T-helper 17 cell (primary cell): ENCODE data around the gene CDKN2D. TPM values are rescaled to one million over a fixed set of nuclear protein-coding genes. Genes with fewer than 3 reads are reported as not detected.

Experiments used
- ATAC-seq: fragments of 150-1000 bp; cut with Tn5 transposase; 2 replicates; pipeline ENCODE4 v1.10.0; 2021; ENCODE audit warnings: mild to moderate bottlenecking, moderate library complexity
- DNase-seq, 3 donors: peaks; one replicate each; pipeline versions ENCODE4 v3.0.0 to v3.0.0-alpha.2; 2020 to 2021
- H3K9me3 ChIP-seq: one replicate; pipeline ENCODE4 v1.7.0; 2013; ENCODE audit warnings: low read length, mild to moderate bottlenecking; ENCODE audit not compliant: control insufficient read depth, poor library complexity, severe bottlenecking
- H3K27ac Mint-ChIP-seq: one replicate; pipeline ENCODE4 v1.8.0; 2022; ENCODE audit warnings: mild to moderate bottlenecking, moderate library complexity, mixed read lengths
- H3K27me3 Mint-ChIP-seq: one replicate; pipeline ENCODE4 v1.8.0; 2022; ENCODE audit warnings: mixed read lengths
- H3K36me3 Mint-ChIP-seq: one replicate; pipeline ENCODE4 v1.8.0; 2022; ENCODE audit warnings: low read depth, mixed read lengths
- H3K4me1 Mint-ChIP-seq: one replicate; pipeline ENCODE4 v1.8.0; 2022; ENCODE audit warnings: mild to moderate bottlenecking, mixed read lengths
- H3K4me3 Mint-ChIP-seq: one replicate; pipeline ENCODE4 v1.8.0; 2022; ENCODE audit warnings: mild to moderate bottlenecking, moderate library complexity, mixed read lengths
- total RNA-seq, 4 donors: library from RNA in 2 of 4; stranded (reverse) in 2 of 4; gene quantifications; one replicate each; pipeline ENCODE4 v1.2.3 and lab custom pipeline; 2022 to 2026

Gene CDKN2D
- total RNA-seq (10 to 100 TPM; 71.0 to 83.3 TPM), total RNA-seq (lab: John Stamatoyannopoulos, UW) (36.2 to 73.6 reads per million in 2 donors)

DNA sequence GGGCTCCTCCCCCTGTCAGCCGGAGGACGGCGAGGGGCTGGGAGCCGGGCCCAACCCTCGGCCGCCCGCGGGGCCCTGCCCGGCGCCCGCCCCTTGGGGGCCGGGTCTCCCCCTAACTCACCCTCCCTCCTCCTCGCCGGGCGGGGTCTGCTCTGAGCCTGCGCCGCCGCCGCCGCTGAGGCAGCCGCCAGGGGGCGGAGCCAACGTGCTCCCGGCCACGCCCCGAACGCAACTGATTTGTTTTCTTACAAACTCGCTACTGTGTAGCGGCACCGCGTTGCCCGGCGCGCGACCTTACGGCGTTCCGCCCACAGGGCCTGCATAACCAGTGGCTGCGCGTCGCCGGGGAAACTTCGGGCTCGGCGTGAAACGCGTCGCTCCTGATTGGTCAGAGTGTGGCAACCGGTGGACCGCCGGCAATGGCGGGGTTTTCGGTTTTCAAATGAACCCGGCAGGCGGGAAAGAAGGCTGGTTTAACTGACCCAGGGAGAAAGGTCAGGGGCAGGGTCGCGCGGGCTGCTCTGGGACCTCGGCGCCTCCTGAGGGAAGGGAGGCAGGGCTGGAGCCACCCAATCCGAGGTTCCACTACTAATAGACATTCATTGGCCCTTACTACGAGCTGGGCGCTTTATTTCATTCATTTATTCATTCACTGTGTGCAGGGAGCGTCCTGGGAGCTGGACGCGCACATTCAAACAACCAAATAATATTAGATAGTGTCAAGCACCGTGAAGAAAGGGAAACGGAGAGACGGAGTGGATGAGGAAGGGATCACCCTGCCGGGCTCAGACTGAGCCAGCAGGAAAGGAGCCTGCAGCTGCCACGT is at the start of gene CDKN2D:
TSS of gene CDKN2D (minus strand) at position 154 of the 826 bp plus-strand sequence. CDS start 326 bp downstream, outside the sequence.
- no peaks in the 10 kb centered on the region for H3K9me3 ChIP-seq
- Mint-ChIP-seq H3K36me3 (peaks cover 6% of the 10 kb centered on the region), H3K4me1 (peaks cover 41% of the 10 kb centered on the region), H3K27me3 (no peaks in the 10 kb centered on the region), H3K4me3 (peak within 1 kb of the TSS; percentile 99), H3K27ac (peak within 1 kb of the TSS; percentile 99)
- DNase-seq (peak; percentile 99 to 100 (median 99)), ATAC-seq (peak; percentile 78)

DNA sequence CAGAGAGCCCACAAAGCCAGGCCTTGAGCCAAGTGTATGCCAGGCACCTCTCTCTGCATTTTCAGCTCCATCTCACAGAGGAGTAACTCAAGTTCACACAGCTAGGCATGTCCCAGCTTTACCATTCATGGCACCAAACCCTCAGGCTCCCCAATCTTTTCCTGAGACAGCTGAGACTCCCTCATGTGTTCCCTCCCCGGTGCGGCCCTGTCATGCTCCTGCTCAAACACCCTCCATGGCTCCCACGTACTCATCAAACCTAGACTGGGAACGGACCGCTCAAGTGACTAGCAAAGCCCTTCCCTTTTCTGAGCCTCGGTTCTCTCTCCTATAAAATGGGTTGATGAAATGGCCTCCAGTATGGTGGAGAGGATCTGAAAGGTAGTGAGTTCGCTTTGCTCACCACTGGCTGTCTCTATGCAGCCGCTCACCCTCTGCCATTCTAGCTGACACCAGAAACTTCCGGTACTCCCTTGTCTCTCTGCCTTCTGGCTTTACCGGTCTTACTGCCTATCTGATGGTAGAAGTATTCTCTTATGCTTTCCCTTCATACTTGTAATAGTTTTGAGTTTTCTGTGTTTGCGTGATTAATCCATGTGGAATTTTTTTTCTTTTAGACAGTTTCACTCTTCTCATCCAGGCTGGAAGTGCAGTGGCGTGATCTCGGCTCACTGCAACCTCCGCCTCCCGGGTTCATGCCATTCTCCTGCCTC is 48.8 kb upstream of the CDKN2D start:
- Mint-ChIP-seq H3K4me3 (no peak overlapping the region), H3K36me3 (peaks cover 2% of the 10 kb centered on the region), H3K4me1 (peaks cover 33% of the 10 kb centered on the region), H3K27me3 (no peaks in the 10 kb centered on the region), H3K27ac (no peak overlapping the region)
- no peaks in the 10 kb centered on the region for H3K9me3 ChIP-seq
- ATAC-seq, result no peak
- no peak for DNase-seq

DNA sequence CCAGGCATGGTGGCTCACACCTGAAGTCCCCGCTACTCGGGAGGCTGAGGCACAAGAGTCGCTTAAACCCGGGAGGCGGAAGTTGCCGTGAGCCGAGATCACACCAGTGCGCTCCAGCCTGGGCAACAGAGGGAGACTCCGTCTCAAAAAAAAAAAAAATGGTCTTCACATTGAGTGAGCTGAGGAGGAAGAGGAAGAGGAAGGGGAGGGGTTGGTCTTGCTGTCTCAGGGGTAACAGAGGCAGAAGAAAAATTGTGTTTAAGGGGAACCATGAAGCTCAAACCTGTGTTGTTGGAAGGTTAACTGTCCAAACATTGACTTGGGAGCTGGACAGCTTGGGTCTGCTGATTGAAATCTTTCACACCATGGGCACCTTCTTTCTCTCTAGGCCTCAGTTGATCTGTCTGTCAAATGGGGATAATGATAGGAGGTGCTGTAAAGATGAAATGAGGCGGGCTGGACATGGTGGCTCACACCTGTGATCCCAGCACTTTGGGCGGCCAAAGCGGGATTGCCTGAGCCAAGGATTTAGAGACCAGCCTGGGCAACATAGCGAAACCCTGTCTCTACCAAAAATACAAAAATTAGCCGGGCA is 46.7 kb upstream of the CDKN2D start:
- ATAC-seq, result no peak
- peak overlapping the region; percentile 81 for H3K4me3 Mint-ChIP-seq

DNA sequence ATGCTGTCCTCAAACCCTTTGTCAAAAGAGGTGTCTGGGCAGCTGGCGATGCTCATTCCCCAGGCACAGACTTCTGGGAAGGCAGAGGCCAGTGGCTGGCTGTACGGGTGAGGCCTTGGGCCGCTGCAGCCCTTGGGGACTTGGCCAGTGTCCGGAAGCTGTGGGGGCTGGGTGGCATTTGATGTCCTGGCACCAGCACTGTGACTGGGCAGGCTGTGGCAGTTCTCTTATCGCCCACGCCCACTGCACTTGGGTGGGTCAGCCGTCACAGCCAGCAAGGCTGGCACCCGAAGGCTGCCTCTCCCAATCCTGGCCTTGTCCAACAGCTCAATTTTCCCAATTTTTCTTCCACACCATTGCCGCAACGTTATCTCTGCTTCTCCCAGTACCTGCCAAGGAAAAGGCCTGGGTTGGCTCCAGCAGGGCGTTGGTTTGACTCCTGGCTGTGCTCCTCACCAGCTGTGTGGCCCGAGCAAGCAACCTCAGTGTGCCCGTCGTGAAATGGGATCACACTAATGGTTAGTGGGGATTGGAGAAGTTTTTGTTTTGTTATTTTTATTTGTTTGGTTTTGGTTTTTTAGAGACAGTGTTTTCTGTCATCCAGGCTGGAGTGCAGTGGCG is 43.8 kb upstream of the CDKN2D start:
- H3K4me1 Mint-ChIP-seq, result peaks cover 16% of the 10 kb centered on the region
- ATAC-seq (no peak), DNase-seq (no peak)
- no peak overlapping the region for H3K4me3 Mint-ChIP-seq
- no peaks in the 10 kb centered on the region for H3K9me3 ChIP-seq
- no peak overlapping the region for H3K27ac Mint-ChIP-seq
- H3K27me3 Mint-ChIP-seq, result no peaks in the 10 kb centered on the region
- H3K36me3 Mint-ChIP-seq, result no peaks in the 10 kb centered on the region

More for the DNA sequence above, 46.7 kb upstream of the CDKN2D start:
- Mint-ChIP-seq H3K36me3 (no peaks in the 10 kb centered on the region), H3K4me1 (peaks cover 20% of the 10 kb centered on the region), H3K27ac (peak overlapping the region; percentile 81), H3K27me3 (no peaks in the 10 kb centered on the region)
- no peak for DNase-seq
- no peaks in the 10 kb centered on the region for H3K9me3 ChIP-seq

DNA sequence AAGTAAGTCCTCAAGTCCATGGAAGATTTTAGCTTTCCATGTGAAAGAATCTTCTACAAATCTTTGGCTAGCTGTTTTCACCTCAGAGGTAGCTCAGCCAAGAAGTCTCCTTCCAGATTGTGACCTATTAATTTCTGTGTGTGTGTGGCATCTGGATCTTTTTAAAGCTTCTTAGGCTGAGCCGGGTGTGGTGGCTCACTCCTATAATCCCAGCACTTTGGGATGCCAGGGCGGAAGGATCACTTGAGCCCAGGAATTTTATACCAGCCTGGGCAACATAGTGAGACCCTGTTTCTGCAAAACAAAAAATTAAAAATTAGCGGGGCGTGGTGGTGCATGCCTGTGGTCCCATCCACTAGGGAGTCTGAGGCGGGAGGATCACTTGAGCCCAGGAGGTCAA is 43.1 kb upstream of the CDKN2D start:
- H3K4me3 Mint-ChIP-seq, result no peak overlapping the region
- no peaks in the 10 kb centered on the region for H3K27me3 Mint-ChIP-seq
- no peak overlapping the region for H3K27ac Mint-ChIP-seq
- no peaks in the 10 kb centered on the region for H3K9me3 ChIP-seq
- DNase-seq, result no peak
- peaks cover 14% of the 10 kb centered on the region for H3K4me1 Mint-ChIP-seq
- H3K36me3 Mint-ChIP-seq, result no peaks in the 10 kb centered on the region
- ATAC-seq, result no peak

DNA sequence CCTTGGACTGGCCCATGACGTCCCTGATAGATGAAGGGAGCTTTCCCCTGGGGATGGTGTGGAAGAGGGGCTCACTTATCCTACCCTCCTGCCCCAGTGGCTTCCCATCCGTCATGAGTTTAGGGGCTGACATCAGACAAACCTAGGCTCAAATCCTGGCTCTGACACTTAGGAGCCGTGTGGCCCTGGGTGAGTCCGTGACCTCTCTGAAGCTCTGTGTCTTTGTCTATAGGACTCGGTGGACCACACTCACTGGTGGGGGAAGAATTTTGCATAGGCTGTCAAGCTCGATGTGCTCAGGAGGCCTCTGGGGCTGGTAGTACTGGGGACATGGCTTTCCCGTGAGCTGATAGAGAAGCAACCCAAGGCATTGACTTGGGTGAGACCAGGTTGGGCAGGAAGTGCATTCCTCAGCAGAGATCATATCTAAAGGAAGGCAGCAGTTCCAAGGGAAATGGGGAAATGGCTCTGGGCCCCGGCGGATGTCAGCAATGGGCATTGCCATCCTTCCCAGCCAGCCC is 35.7 kb upstream of the CDKN2D start:
- Mint-ChIP-seq H3K27ac (peak overlapping the region; percentile 99), H3K4me3 (peak overlapping the region; percentile 98), H3K36me3 (peaks cover 4% of the 10 kb centered on the region), H3K4me1 (peaks cover 19% of the 10 kb centered on the region), H3K27me3 (no peaks in the 10 kb centered on the region)
- H3K9me3 ChIP-seq, result no peaks in the 10 kb centered on the region
- ATAC-seq (peak; percentile 3), DNase-seq (no peak)

DNA sequence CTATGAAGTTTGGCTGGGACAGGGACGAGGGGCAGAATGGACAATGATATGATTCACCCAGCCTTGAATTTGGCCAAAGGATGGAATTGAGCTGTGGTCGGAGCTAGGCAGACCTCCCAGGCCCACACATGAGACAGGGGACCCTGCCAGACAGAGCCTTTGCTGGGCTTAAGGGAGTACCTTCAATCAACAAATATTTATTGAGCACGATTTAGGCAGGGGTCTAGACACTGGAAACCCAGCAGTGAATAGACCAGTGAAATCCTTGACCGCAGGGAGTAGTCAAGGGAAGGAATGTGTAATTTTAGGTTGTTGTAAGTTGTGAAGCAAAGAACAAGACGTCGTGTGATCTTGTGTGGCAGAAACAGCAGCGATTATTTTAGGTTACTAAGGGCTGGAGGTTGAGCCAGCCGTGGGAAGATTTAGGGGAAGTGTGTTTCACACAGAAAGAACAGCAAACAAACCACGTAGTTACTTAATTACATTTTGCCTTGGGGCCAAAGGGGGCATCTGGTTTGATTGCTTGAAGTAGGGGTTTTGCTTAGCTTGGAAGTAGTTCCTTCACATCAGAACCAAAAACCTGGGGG is 35.2 kb upstream of the CDKN2D start:
- peaks cover 19% of the 10 kb centered on the region for H3K4me1 Mint-ChIP-seq
- ATAC-seq (peak; percentile 32), DNase-seq (peak in 1 of 3 donors; percentile 10)
- peak overlapping the region; percentile 99 for H3K27ac Mint-ChIP-seq
- peak overlapping the region; percentile 98 for H3K4me3 Mint-ChIP-seq
- no peaks in the 10 kb centered on the region for H3K9me3 ChIP-seq
- peaks cover 4% of the 10 kb centered on the region for H3K36me3 Mint-ChIP-seq
- H3K27me3 Mint-ChIP-seq, result no peaks in the 10 kb centered on the region

DNA sequence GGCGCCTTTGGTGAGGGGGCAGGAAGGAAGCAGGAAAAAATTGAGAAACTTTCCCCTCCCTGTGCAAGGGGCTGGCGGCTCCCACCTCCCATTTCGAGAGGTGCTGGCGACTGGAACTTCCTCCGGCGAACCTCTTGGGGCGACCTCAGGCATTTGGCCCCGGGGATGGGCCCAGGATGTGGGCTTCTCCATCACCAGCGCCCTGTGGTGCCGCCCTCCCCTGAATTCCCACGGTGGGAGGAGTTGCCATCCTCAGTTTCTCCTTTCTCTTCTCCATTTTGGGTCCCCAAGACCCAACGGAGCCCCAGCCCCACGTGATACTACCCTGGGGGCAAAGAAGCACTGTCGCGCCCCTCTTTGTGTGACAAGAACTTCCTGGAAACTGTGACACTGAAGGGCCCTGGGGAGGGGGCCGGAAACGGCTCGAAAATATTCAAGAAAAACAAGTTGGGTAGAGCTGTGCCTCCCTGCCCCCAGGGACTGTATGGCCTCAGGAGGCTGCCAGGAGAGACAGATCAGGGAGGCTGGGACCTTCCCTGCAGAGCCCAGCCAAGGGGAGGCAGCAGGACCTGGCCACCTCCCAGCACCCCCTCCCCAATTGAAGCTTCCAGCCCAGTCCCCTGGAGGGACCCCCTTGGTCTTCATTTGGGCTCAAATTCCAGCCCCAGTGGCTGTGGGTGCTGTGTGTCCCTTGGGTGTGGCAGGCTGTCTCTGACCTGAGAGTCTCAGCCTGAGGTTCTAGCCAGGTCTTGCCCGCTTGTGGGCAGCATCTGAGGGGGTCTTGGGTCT is 34.5 kb upstream of the CDKN2D start:
- H3K36me3 Mint-ChIP-seq, result peaks cover 4% of the 10 kb centered on the region
- no peaks in the 10 kb centered on the region for H3K9me3 ChIP-seq
- peak overlapping the region; percentile 99 for H3K27ac Mint-ChIP-seq
- peak; percentile 60 for ATAC-seq
- H3K27me3 Mint-ChIP-seq, result no peaks in the 10 kb centered on the region
- H3K4me3 Mint-ChIP-seq, result peak overlapping the region; percentile 98
- H3K4me1 Mint-ChIP-seq, result peaks cover 19% of the 10 kb centered on the region
- DNase-seq, result peak; percentile 47 to 66 (median 47)

DNA sequence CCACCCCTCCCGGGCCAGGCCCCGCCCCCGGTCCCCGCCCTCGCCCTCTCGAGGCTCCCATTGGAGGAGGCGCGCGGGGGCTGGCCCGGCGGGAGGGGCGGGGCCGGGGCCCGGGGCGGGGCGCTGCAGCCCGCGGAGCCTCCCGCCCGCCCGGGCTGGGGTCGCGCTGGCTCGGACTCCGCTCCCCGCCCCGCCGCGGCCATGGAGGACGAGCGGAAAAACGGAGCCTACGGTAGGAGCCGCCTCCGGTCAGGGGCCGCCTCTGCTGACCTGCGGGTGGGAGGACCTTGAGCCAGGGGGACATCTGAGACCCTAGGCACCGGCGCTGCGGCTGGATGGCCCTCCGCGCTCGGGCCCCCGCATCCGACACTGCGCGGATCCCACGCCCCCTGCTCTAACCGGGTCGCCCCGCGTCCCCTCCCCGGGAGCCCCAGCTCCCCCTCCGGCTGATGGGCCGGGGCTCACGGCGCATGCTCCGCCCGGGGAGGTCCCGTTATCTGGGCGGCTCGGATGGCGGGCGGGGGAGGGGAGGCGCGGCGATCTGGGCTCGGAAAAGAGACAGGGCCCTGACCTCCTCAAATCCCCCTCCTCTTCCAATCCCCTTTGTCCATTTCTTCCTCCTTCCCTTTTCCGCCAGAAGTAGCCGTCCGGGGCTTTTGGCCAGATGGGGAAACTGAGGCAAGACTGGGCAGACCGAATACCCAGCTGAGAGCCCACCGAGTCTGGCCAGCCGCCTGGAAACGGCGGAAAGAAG is 33.7 kb upstream of the CDKN2D start:
- H3K27me3 Mint-ChIP-seq, result no peaks in the 10 kb centered on the region
- no peaks in the 10 kb centered on the region for H3K9me3 ChIP-seq
- H3K27ac Mint-ChIP-seq, result peak overlapping the region; percentile 99
- H3K36me3 Mint-ChIP-seq, result peaks cover 4% of the 10 kb centered on the region
- H3K4me1 Mint-ChIP-seq, result peaks cover 19% of the 10 kb centered on the region
- peak overlapping the region; percentile 98 for H3K4me3 Mint-ChIP-seq
- DNase-seq (peak; percentile 82 to 93 (median 86)), ATAC-seq (peak; percentile 88)

DNA sequence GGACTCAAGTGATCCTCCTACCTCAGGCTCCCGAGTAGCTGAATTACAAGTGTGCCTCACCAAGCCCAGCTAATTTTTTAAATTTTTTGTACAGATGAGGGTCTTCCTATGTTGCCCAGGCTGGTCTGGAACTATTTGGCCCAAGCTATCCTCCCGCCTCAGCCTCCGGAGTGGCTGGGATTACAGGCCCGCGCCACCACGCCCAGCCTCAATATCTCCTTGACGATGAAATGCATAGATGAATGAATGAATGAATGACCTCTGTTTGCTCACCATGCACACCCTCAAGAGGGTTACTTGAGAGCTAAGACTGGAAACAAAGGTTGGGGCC is 33.2 kb upstream of the CDKN2D start:
- H3K27ac Mint-ChIP-seq, result no peak overlapping the region
- H3K9me3 ChIP-seq, result no peaks in the 10 kb centered on the region
- DNase-seq (no peak), ATAC-seq (no peak)
- H3K4me3 Mint-ChIP-seq, result peak overlapping the region; percentile 76
- H3K36me3 Mint-ChIP-seq, result peaks cover 4% of the 10 kb centered on the region
- H3K27me3 Mint-ChIP-seq, result no peaks in the 10 kb centered on the region
- H3K4me1 Mint-ChIP-seq, result peaks cover 20% of the 10 kb centered on the region

DNA sequence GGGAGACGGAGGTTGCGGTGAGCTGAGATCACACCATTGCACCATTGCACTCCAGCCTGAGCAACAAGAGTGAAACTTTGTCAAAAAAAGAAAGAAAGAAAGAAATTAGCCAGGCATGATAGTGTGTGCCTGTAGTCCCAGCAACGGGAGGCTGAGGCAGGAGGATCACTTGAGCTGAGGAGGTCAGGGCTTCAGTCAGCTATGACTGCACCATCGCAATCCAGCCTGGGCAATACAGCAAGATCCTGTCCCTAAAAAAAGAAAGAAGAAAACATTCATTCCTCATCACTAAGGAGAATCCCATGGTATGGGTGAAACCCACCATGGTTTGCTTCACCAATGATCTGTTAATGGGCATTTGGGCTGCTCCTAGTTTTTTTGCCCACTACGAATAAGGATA is 31.4 kb upstream of the CDKN2D start:
- DNase-seq, result no peak
- H3K27ac Mint-ChIP-seq, result peak overlapping the region; percentile 11
- H3K4me3 Mint-ChIP-seq, result no peak overlapping the region
- H3K36me3 Mint-ChIP-seq, result peaks cover 4% of the 10 kb centered on the region
- ATAC-seq, result no peak
- H3K27me3 Mint-ChIP-seq, result no peaks in the 10 kb centered on the region
- H3K4me1 Mint-ChIP-seq, result peaks cover 29% of the 10 kb centered on the region
- no peaks in the 10 kb centered on the region for H3K9me3 ChIP-seq
